H1 (cell line): ENCODE measurements around the gene AP3S1.

ENCODE experiments used
- CTCF ChIP-seq, 3 experiments: IDR thresholded peaks; 1 replicate in 2 of 3; 2 replicates in 1 of 3; pipeline versions ENCODE4 v1.5.1 to v1.6.1; 2011; ENCODE audit warnings: low read length in 3 of 3, mild to moderate bottlenecking in 3 of 3, inconsistent platforms in 2 of 3, low read depth in 1 of 3, moderate library complexity in 1 of 3; ENCODE audit not compliant: insufficient read depth in 1 of 3; ENCODE audit errors: control extremely low read depth in 1 of 3
- GTF2F1 ChIP-seq: IDR thresholded peaks from 2 replicates; pipeline ENCODE4 v1.6.1; 2012; ENCODE audit warnings: low read depth, low read length, improper control_type of control experiment, borderline replicate concordance
- JUND ChIP-seq: IDR thresholded peaks from 2 replicates; pipeline ENCODE4 v1.6.1; 2011; ENCODE audit warnings: mild to moderate bottlenecking, improper control_type of control experiment, low read length
- SRF ChIP-seq: IDR thresholded peaks from 2 replicates; pipeline ENCODE4 v1.6.1; 2011; ENCODE audit warnings: mild to moderate bottlenecking, low read depth, low read length, moderate library complexity
- TBP ChIP-seq: IDR thresholded peaks from 2 replicates; pipeline ENCODE4 v1.6.1; 2011; ENCODE audit warnings: low read depth, low read length, improper control_type of control experiment

- no peak for TF ChIP-seq CTCF (IDR thresholded peaks at IDR 0.05; ENCODE audit: control extremely low read depth in 1 of 3, insufficient read depth in 1 of 3, low read depth in 1 of 3, low read length in 3 of 3)
- no peak for TF ChIP-seq SRF
- no peak for TF ChIP-seq TBP
- TF ChIP-seq JUND = no peak
- no peak for TF ChIP-seq GTF2F1
Measured at GRCh38 chr5:115898656-115899055, 56.9 kb downstream of the AP3S1 start.
